Naive thymus-derived CD4-positive, alpha-beta T cell (primary cell): ENCODE results near the gene MAP4K1. TPM values are rescaled to one million over a fixed set of nuclear protein-coding genes. Genes with fewer than 3 reads are reported as not detected.

Experiments used
- ATAC-seq: fragments of 150-1000 bp; cut with Tn5 transposase; 2 replicates; pipeline ENCODE4 v1.10.0; 2021; ENCODE audit warnings: mild to moderate bottlenecking, moderate library complexity
- CTCF ChIA-PET: fragments of 350-600 bp; sonication (Branson Sonifier 250); formaldehyde crosslinking; loops from one replicate; lab custom pipeline; 2021; ENCODE audit warnings: antibody characterized with exemption; lab: Charles Lee
- POLR2A ChIA-PET: fragments of 350-600 bp; sonication (Branson Sonifier 250); formaldehyde crosslinking; loops from one replicate; lab custom pipeline; 2021; ENCODE audit warnings: antibody characterized with exemption, inconsistent platforms; lab: Charles Lee
- DNase-seq, 9 donors: peaks; one replicate each; pipeline versions ENCODE4 v3.0.0 to v3.0.0-alpha.2; 2020 to 2022; ENCODE audit warnings: mixed read lengths in 1 of 9
- H3K27ac ChIP-seq: one replicate; pipeline ENCODE4 v1.7.0; 2013; ENCODE audit warnings: mild to moderate bottlenecking, low read depth, low read length, moderate library complexity
- H3K27me3 ChIP-seq, 2 donors: one replicate each; pipeline ENCODE4 v1.7.0; 2013; ENCODE audit warnings: low read length in 2 of 2, mild to moderate bottlenecking in 2 of 2, moderate library complexity in 2 of 2; ENCODE audit not compliant: control insufficient read depth in 2 of 2, insufficient read depth in 2 of 2
- H3K36me3 ChIP-seq, 3 experiments: 1 replicate in 2 of 3; 2 replicates in 1 of 3; pipeline ENCODE4 v1.7.0; 2013; ENCODE audit warnings: low read length in 3 of 3, mild to moderate bottlenecking in 3 of 3, moderate library complexity in 1 of 3; ENCODE audit not compliant: insufficient read depth in 3 of 3, control insufficient read depth in 2 of 3
- H3K4me1 ChIP-seq, 2 donors: one replicate each; pipeline ENCODE4 v1.7.0; 2013; ENCODE audit warnings: low read length in 2 of 2, mild to moderate bottlenecking in 2 of 2, moderate library complexity in 1 of 2; ENCODE audit not compliant: control insufficient read depth in 2 of 2, insufficient read depth in 2 of 2
- H3K4me3 ChIP-seq: 2 replicates; pipeline ENCODE4 v1.7.0; 2013; ENCODE audit warnings: mild to moderate bottlenecking, low read length
- H3K9me3 ChIP-seq, 3 experiments: 1 replicate in 2 of 3; 2 replicates in 1 of 3; pipeline ENCODE4 v1.7.0; 2013; ENCODE audit warnings: low read length in 3 of 3; ENCODE audit not compliant: control insufficient read depth in 2 of 3
- H3K27ac Mint-ChIP-seq, 9 donors: one replicate each; pipeline ENCODE4 v1.8.0; 2020 to 2022; ENCODE audit warnings: mixed read lengths in 9 of 9, mild to moderate bottlenecking in 8 of 9, moderate library complexity in 5 of 9, inconsistent platforms in 2 of 9
- H3K27me3 Mint-ChIP-seq, 5 donors: one replicate each; pipeline ENCODE4 v1.8.0; 2021 to 2022; ENCODE audit warnings: mixed read lengths in 5 of 5, mild to moderate bottlenecking in 1 of 5
- H3K36me3 Mint-ChIP-seq, 5 donors: one replicate each; pipeline ENCODE4 v1.8.0; 2020 to 2022; ENCODE audit warnings: mixed read lengths in 5 of 5, mild to moderate bottlenecking in 3 of 5, inconsistent platforms in 1 of 5
- H3K4me1 Mint-ChIP-seq, 7 donors: one replicate each; pipeline ENCODE4 v1.8.0; 2020 to 2022; ENCODE audit warnings: mixed read lengths in 7 of 7, mild to moderate bottlenecking in 3 of 7, inconsistent platforms in 1 of 7
- H3K4me3 Mint-ChIP-seq, 10 donors: one replicate each; pipeline ENCODE4 v1.8.0; 2020 to 2022; ENCODE audit warnings: mild to moderate bottlenecking in 10 of 10, mixed read lengths in 10 of 10, moderate library complexity in 6 of 10, inconsistent platforms in 2 of 10
- H3K9me3 Mint-ChIP-seq, 11 donors: one replicate each; pipeline ENCODE4 v1.8.0; 2020 to 2022; ENCODE audit warnings: mixed read lengths in 11 of 11, mild to moderate bottlenecking in 4 of 11, inconsistent platforms in 1 of 11, moderate library complexity in 1 of 11
- intact Hi-C, 2 donors: fragments of 100-400 bp; cut with micrococcal nuclease; formaldehyde crosslinking; loops; one replicate each; pipeline ENCODE4 v1.15.1; 2023
- polyA plus RNA-seq, 2 donors: library from polyadenylated mRNA; unstranded; fragments of 300-500 nt; fragmentation: Illumina TruSeq; gene quantifications; one replicate each; pipeline ENCODE4 v1.2.3, GENCODE V29; 2021
- total RNA-seq, 6 experiments: library from RNA in 5 of 6; stranded (reverse) in 5 of 6; gene quantifications; 1 replicate in 5 of 6; 2 replicates in 1 of 6; pipeline ENCODE4 v1.2.3 and lab custom pipeline; 2021 to 2026

Gene MAP4K1
- total and polyA plus RNA-seq, 7 experiments from 2014 or later, result 79.0 to 287 (median 221) TPM

- Histone ChIP-seq H3K4me1 (peaks cover 31 to 34% of the 10 kb centered on the region in 2 donors), H3K4me3 (peak overlapping the region; percentile 9), H3K9me3 (peaks cover 0 to 10% (median 0%) of the 10 kb centered on the region in 3 experiments), H3K36me3 (no peaks in the 10 kb centered on the region), H3K27me3 (no peaks in the 10 kb centered on the region), H3K27ac (no peak overlapping the region)
- Mint-ChIP-seq H3K27me3 (peaks cover 0 to 2% (median 0%) of the 10 kb centered on the region in 5 donors), H3K27ac (peak overlapping the region; percentile 12 to 93 (median 81)), H3K4me3 (peak overlapping the region; percentile 46 to 77 (median 72)), H3K9me3 (peaks cover 0 to 30% (median 6%) of the 10 kb centered on the region in 11 donors), H3K36me3 (peaks cover 0 to 25% (median 4%) of the 10 kb centered on the region in 5 donors), H3K4me1 (peaks cover 27 to 48% (median 42%) of the 10 kb centered on the region in 7 donors)
- intact Hi-C loops, result loop anchor here in 1 of 2 donors (1.0 kb wide), 1 partner anchor 23 kb away; no protein-coding TSS in a partner anchor
- ChIA-PET POLR2A (interaction anchor here (0.6 to 1.4 kb wide), 4 partner anchors 81 to 314 kb away, joined by 3 to 8 read pairs (median 4); partner anchors contain the start of genes ACTN4 and EIF3K), CTCF (interaction anchor here (0.6 to 0.8 kb wide), 2 partner anchors 79 to 392 kb away, joined by 3 read pairs; partner anchors contain the start of genes MAP4K1, MRPS12 and SARS2)
- DNase-seq, result no peak
- ATAC-seq, result no peak
Measured at GRCh38 chr19:38538386-38538785, 79.4 kb downstream of the MAP4K1 start.

Other genes starting within 250 kb of the MAP4K1 start
- 100 to 1,000 TPM in 1 of 5 experiments, 10 to 100 TPM in 4; 68.4 to 181 (median 75.8) TPM for gene PSMD8, start 243.4 kb downstream of the MAP4K1 start, total RNA-seq
- 100 to 1,000 TPM; 141 to 144 TPM for gene PSMD8, start 243.4 kb downstream of the MAP4K1 start, polyA plus RNA-seq
- under 1 TPM in 3 of 5 experiments, not detected in 2; 0.29 to 0.60 (median 0.39) TPM for gene GGN, start 229.9 kb downstream of the MAP4K1 start, total RNA-seq
- gene GGN, start 229.9 kb downstream of the MAP4K1 start, polyA plus RNA-seq, result not detected
- gene SPRED3, start 229.3 kb downstream of the MAP4K1 start, total RNA-seq, result 1 to 10 TPM; 1.6 to 2.9 (median 2.6) TPM
- gene SPRED3, start 229.3 kb downstream of the MAP4K1 start, polyA plus RNA-seq, result under 1 TPM; 0.12 to 0.22 TPM
- gene FAM98C, start 214.9 kb downstream of the MAP4K1 start, total RNA-seq, result 10 to 100 TPM; 33.8 to 56.5 (median 44.7) TPM
- 10 to 100 TPM; 16.2 to 29.0 TPM for gene FAM98C, start 214.9 kb downstream of the MAP4K1 start, polyA plus RNA-seq
- 10 to 100 TPM in 1 of 5 experiments, 1 to 10 TPM in 2, under 1 TPM in 2; 0.16 to 32.7 (median 1.3) TPM for gene RASGRP4, start 191.7 kb downstream of the MAP4K1 start, total RNA-seq
- under 1 TPM in 1 of 2 donors, not detected in 1; 0.14 TPM for gene RASGRP4, start 191.7 kb downstream of the MAP4K1 start, polyA plus RNA-seq
- 1 to 10 TPM in 4 of 5 experiments, under 1 TPM in 1; 0.29 to 2.6 (median 1.7) TPM for gene RYR1, start 184.3 kb downstream of the MAP4K1 start, total RNA-seq
- gene RYR1, start 184.3 kb downstream of the MAP4K1 start, polyA plus RNA-seq, result not detected
- 100 to 1,000 TPM; 294 to 405 (median 337) TPM for gene EIF3K, start 1.2 kb upstream of the MAP4K1 start, total RNA-seq
- 100 to 1,000 TPM; 424 to 437 TPM for gene EIF3K, start 1.2 kb upstream of the MAP4K1 start, polyA plus RNA-seq
- gene ACTN4, start 29.7 kb upstream of the MAP4K1 start, total RNA-seq, result 100 to 1,000 TPM in 2 of 5 experiments, 10 to 100 TPM in 3; 49.2 to 355 (median 54.4) TPM
- gene ACTN4, start 29.7 kb upstream of the MAP4K1 start, polyA plus RNA-seq, result 1 to 10 TPM; 2.8 to 3.9 TPM
- gene CAPN12, start 126.5 kb upstream of the MAP4K1 start, total RNA-seq, result 1 to 10 TPM; 2.5 to 5.1 (median 2.7) TPM
- under 1 TPM in 1 of 2 donors, not detected in 1; 0.84 TPM for gene CAPN12, start 126.5 kb upstream of the MAP4K1 start, polyA plus RNA-seq
- not detected for gene LGALS7, start 155.6 kb upstream of the MAP4K1 start, total RNA-seq
- not detected for gene LGALS7, start 155.6 kb upstream of the MAP4K1 start, polyA plus RNA-seq
- not detected for gene LGALS7B, start 171.2 kb upstream of the MAP4K1 start, total RNA-seq
- gene LGALS7B, start 171.2 kb upstream of the MAP4K1 start, polyA plus RNA-seq, result not detected
- 1 to 10 TPM; 2.3 to 9.8 (median 7.2) TPM for gene LGALS4, start 195.0 kb upstream of the MAP4K1 start, total RNA-seq
- under 1 TPM; 0.13 to 0.31 TPM for gene LGALS4, start 195.0 kb upstream of the MAP4K1 start, polyA plus RNA-seq
- 100 to 1,000 TPM in 4 of 5 experiments, 10 to 100 TPM in 1; 71.9 to 149 (median 114) TPM for gene ECH1, start 213.8 kb upstream of the MAP4K1 start, total RNA-seq
- gene ECH1, start 213.8 kb upstream of the MAP4K1 start, polyA plus RNA-seq, result 100 to 1,000 TPM; 216 to 279 TPM
- 100 to 1,000 TPM; 339 to 539 (median 505) TPM for gene HNRNPL, start 232.0 kb upstream of the MAP4K1 start, total RNA-seq
- gene HNRNPL, start 232.0 kb upstream of the MAP4K1 start, polyA plus RNA-seq, result 10 to 100 TPM; 70.6 to 78.7 TPM